Naive B cell (primary cell): ENCODE measurements around the gene SP6. TPM values are rescaled to one million over a fixed set of nuclear protein-coding genes. Genes with fewer than 3 reads are reported as not detected.
A peak's percentile ranks its signal among the peaks of the same experiment; 100 is the strongest.

Experiments
- ATAC-seq, 2 donors: fragments of 150-1000 bp; cut with Tn5 transposase; 2 replicates each; pipeline ENCODE4 v1.10.0; 2021; ENCODE audit warnings: low read depth in 2 of 2, mild to moderate bottlenecking in 2 of 2, moderate library complexity in 2 of 2
- DNase-seq: peaks from one replicate; pipeline ENCODE4 v3.0.0; 2022
- H3K27ac Mint-ChIP-seq, 6 donors: one replicate each; pipeline ENCODE4 v1.8.0; 2020 to 2022; ENCODE audit warnings: mild to moderate bottlenecking in 6 of 6, mixed read lengths in 6 of 6, moderate library complexity in 5 of 6, inconsistent platforms in 2 of 6
- H3K27me3 Mint-ChIP-seq, 3 donors: one replicate each; pipeline ENCODE4 v1.8.0; 2021 to 2022; ENCODE audit warnings: mixed read lengths in 3 of 3, mild to moderate bottlenecking in 1 of 3
- H3K36me3 Mint-ChIP-seq, 2 donors: one replicate each; pipeline ENCODE4 v1.8.0; 2020 to 2022; ENCODE audit warnings: mixed read lengths in 2 of 2, inconsistent platforms in 1 of 2, mild to moderate bottlenecking in 1 of 2
- H3K4me1 Mint-ChIP-seq, 3 donors: one replicate each; pipeline ENCODE4 v1.8.0; 2020 to 2022; ENCODE audit warnings: mixed read lengths in 3 of 3, inconsistent platforms in 1 of 3, mild to moderate bottlenecking in 1 of 3, moderate library complexity in 1 of 3
- H3K4me3 Mint-ChIP-seq, 8 donors: one replicate each; pipeline ENCODE4 v1.8.0; 2020 to 2022; ENCODE audit warnings: mild to moderate bottlenecking in 8 of 8, mixed read lengths in 8 of 8, moderate library complexity in 8 of 8, inconsistent platforms in 2 of 8
- H3K9me3 Mint-ChIP-seq, 7 donors: one replicate each; pipeline ENCODE4 v1.8.0; 2020 to 2022; ENCODE audit warnings: mixed read lengths in 7 of 7, mild to moderate bottlenecking in 5 of 7, inconsistent platforms in 2 of 7, moderate library complexity in 1 of 7
- polyA plus RNA-seq, 6 donors: library from polyadenylated mRNA; unstranded; fragments of 300-500 nt; fragmentation: Illumina TruSeq; gene quantifications; one replicate each; pipeline ENCODE4 v1.2.3, GENCODE V29; 2021; ENCODE audit warnings: low read depth in 6 of 6

The SP6 gene
- polyA plus RNA-seq, 6 donors from 2014 or later: 0.12 TPM; not detected in 5

GRCh38 chr17:47816111-47816735 is 34.7 kb downstream of the SP6 start:
- Mint-ChIP-seq H3K4me3 (no peak overlapping the region), H3K27me3 (no peaks in the 10 kb centered on the region), H3K9me3 (no peaks in the 10 kb centered on the region)

GRCh38 chr17:47815106-47815918 is 35.7 kb downstream of the SP6 start:
- no peak for ATAC-seq
- Mint-ChIP-seq H3K9me3 (no peaks in the 10 kb centered on the region), H3K36me3 (peaks cover 8 to 53% of the 10 kb centered on the region in 2 donors), H3K4me3 (no peak overlapping the region), H3K4me1 (peaks cover 6 to 10% (median 6%) of the 10 kb centered on the region in 3 donors), H3K27me3 (no peaks in the 10 kb centered on the region), H3K27ac (peak overlapping the region in 1 of 6 donors; percentile 38)
- no peak for DNase-seq

More at GRCh38 chr17:47816111-47816735, 34.7 kb downstream of the SP6 start:
- Mint-ChIP-seq H3K36me3 (peaks cover 5 to 46% of the 10 kb centered on the region in 2 donors), H3K4me1 (peaks cover 15 to 19% (median 16%) of the 10 kb centered on the region in 3 donors), H3K27ac (no peak overlapping the region)
- ATAC-seq (no peak), DNase-seq (no peak)

DNA sequence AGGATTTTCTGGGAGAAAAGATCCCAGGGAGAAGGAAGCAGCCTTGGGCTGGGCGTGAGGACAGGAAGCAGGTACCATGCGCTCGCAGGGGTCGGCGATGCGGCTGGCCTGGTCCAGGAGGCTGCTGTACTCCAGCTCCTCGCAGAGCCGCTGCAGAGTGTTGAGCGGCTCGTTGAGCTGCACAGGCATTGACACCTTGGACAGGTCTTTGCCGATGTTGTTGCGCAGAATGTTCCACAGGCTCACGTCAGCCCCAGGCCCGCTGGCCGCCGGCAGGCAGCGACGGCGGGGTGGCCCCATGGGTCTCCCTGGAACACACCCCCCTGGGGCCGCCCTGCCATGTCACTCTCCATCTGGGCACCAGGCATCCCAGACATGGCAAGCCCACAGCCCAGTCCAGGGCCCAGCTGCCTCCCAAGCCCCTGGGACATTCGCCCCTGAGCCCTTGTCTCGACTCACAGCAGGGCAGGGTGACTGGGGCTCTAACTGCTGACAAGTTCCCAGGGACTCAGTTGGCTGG is 37.4 kb downstream of the SP6 start:
- no peak overlapping the region for H3K27ac Mint-ChIP-seq
- H3K4me1 Mint-ChIP-seq: peaks cover 0 to 5% (median 4%) of the 10 kb centered on the region in 3 donors
- H3K36me3 Mint-ChIP-seq: peaks cover 11 to 62% of the 10 kb centered on the region in 2 donors
- H3K4me3 Mint-ChIP-seq: no peak overlapping the region
- ATAC-seq (no peak), DNase-seq (no peak)
- no peaks in the 10 kb centered on the region for H3K9me3 Mint-ChIP-seq
- no peaks in the 10 kb centered on the region for H3K27me3 Mint-ChIP-seq

DNA sequence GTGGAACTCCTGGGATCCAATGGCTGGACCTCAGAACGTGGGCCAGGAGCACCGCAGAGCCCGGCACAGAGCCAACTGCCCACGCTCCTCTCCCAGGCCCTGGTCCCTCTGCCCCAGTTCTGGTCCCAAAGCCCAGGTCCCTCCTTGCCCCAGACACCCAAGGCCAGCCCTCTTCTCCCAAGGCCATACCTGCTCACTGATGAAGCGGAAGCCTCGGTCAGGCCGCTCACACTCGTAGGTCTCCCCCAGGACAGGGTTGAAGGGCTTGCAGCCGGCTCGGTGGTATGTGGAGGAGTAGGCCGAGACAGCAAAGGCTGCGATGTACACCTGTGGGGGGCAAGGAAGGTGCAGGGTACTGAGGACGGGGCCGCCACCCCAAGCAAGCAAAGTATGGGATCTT is 37.9 kb downstream of the SP6 start:
- Mint-ChIP-seq H3K4me3 (no peak overlapping the region), H3K27ac (no peak overlapping the region), H3K4me1 (peaks cover 0 to 5% (median 4%) of the 10 kb centered on the region in 3 donors), H3K36me3 (peaks cover 11 to 66% of the 10 kb centered on the region in 2 donors), H3K27me3 (no peaks in the 10 kb centered on the region), H3K9me3 (no peaks in the 10 kb centered on the region)
- ATAC-seq: no peak
- no peak for DNase-seq

GRCh38 chr17:47812146-47812920 is 38.6 kb downstream of the SP6 start:
- H3K27ac Mint-ChIP-seq: peak overlapping the region in 2 of 6 donors; percentile 58 to 71
- no peaks in the 10 kb centered on the region for H3K9me3 Mint-ChIP-seq
- ATAC-seq: no peak
- peaks cover 6 to 66% of the 10 kb centered on the region in 2 donors for H3K36me3 Mint-ChIP-seq
- DNase-seq: no peak
- H3K4me1 Mint-ChIP-seq: peaks cover 0 to 5% (median 4%) of the 10 kb centered on the region in 3 donors
- H3K4me3 Mint-ChIP-seq: peak overlapping the region in 1 of 8 donors; percentile 15
- no peaks in the 10 kb centered on the region for H3K27me3 Mint-ChIP-seq

DNA sequence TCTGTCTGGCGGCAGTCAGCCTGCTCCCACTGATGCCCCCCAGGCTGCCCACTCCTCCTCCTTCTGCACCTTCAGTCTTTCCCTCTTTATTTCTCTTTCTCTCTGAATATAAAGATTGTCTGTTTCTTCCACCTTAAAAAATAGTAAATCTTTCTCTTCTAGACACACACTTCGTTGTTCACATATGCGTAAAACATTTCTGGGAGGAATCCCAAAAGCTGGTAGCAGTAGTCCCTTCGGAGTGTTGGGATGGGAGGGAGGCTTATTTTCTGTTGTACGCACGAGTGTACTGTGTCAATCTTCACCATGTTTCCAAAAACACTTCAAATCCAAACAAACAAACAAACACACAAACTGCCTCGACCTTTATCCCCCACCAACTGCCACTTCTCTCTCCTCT is 39.3 kb downstream of the SP6 start:
- peaks cover 0 to 5% (median 4%) of the 10 kb centered on the region in 3 donors for H3K4me1 Mint-ChIP-seq
- no peak for DNase-seq
- H3K36me3 Mint-ChIP-seq: peaks cover 6 to 68% of the 10 kb centered on the region in 2 donors
- H3K4me3 Mint-ChIP-seq: no peak overlapping the region
- no peaks in the 10 kb centered on the region for H3K9me3 Mint-ChIP-seq
- ATAC-seq: no peak
- H3K27ac Mint-ChIP-seq: peak overlapping the region in 2 of 6 donors; percentile 49 to 58
- H3K27me3 Mint-ChIP-seq: no peaks in the 10 kb centered on the region

DNA sequence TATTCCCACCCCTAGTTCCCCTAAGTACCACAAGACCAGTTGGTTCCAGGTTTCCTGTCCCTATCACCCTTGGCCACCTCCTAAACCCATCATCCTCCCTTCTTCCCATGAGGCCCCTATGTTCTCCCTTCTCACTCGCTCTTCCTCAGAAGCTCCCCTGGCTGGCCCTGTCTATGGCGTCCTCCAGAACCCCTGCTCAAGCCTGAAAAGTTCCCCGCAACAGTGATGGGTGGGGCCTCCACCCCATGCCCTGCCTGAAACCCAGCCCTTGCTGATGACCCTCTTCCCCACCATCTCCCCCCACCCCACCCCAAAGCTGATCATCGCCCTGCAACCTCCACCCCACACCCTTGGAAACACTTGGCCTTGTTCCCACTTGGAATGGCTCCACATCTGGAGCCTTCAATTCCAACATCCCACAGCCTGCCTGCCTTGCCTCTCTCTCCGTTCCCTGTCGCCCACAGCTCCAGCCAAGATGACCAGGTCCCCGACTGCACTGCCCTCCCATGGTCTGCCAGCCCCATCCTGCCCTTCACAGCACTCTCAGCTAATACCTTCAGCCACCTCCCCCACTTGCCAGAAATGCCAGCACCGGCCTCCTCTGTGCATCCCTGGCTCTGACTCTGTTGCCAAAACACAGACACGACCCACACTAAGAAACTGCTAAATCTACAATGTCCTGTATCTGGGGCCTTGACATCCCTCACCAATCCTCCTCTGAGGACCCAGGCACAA is 39.9 kb downstream of the SP6 start:
- Mint-ChIP-seq H3K27me3 (no peaks in the 10 kb centered on the region), H3K36me3 (peaks cover 6 to 66% of the 10 kb centered on the region in 2 donors), H3K4me3 (peak overlapping the region in 3 of 8 donors; percentile 64 to 71 (median 65)), H3K4me1 (peaks cover 0 to 5% (median 4%) of the 10 kb centered on the region in 3 donors), H3K27ac (peak overlapping the region in 2 of 6 donors; percentile 49 to 86), H3K9me3 (no peaks in the 10 kb centered on the region)
- ATAC-seq (no peak), DNase-seq (no peak)

- ATAC-seq: no peak
- H3K4me3 Mint-ChIP-seq: no peak overlapping the region
- H3K4me1 Mint-ChIP-seq: peaks cover 0 to 5% (median 4%) of the 10 kb centered on the region in 3 donors
- H3K36me3 Mint-ChIP-seq: peaks cover 6 to 63% of the 10 kb centered on the region in 2 donors
- H3K9me3 Mint-ChIP-seq: no peaks in the 10 kb centered on the region
- no peaks in the 10 kb centered on the region for H3K27me3 Mint-ChIP-seq
- DNase-seq: no peak
- H3K27ac Mint-ChIP-seq: peak overlapping the region in 1 of 6 donors; percentile 19
Measured at GRCh38 chr17:47810200-47810821, 40.7 kb downstream of the SP6 start.

- Mint-ChIP-seq H3K4me1 (peaks cover 0 to 5% (median 4%) of the 10 kb centered on the region in 3 donors), H3K27me3 (no peaks in the 10 kb centered on the region), H3K36me3 (peaks cover 6 to 55% of the 10 kb centered on the region in 2 donors), H3K9me3 (no peaks in the 10 kb centered on the region), H3K4me3 (no peak overlapping the region), H3K27ac (no peak overlapping the region)
- ATAC-seq (no peak), DNase-seq (no peak)
Measured at GRCh38 chr17:47808830-47809480, 42.0 kb downstream of the SP6 start.

- no peak for ATAC-seq
- H3K9me3 Mint-ChIP-seq: no peaks in the 10 kb centered on the region
- H3K36me3 Mint-ChIP-seq: peaks cover 6 to 55% of the 10 kb centered on the region in 2 donors
- no peak overlapping the region for H3K4me3 Mint-ChIP-seq
- no peak overlapping the region for H3K27ac Mint-ChIP-seq
- H3K4me1 Mint-ChIP-seq: peaks cover 0 to 5% (median 4%) of the 10 kb centered on the region in 3 donors
- DNase-seq: no peak
- H3K27me3 Mint-ChIP-seq: no peaks in the 10 kb centered on the region
Measured at GRCh38 chr17:47808036-47808829, 42.7 kb downstream of the SP6 start.

GRCh38 chr17:47807421-47807820 is 43.5 kb downstream of the SP6 start:
- H3K36me3 Mint-ChIP-seq: peaks cover 6 to 47% of the 10 kb centered on the region in 2 donors
- peaks cover 0 to 4% (median 3%) of the 10 kb centered on the region in 3 donors for H3K4me1 Mint-ChIP-seq
- peak overlapping the region in 1 of 6 donors; percentile 69 for H3K27ac Mint-ChIP-seq
- DNase-seq (no peak), ATAC-seq (no peak)
- H3K27me3 Mint-ChIP-seq: no peaks in the 10 kb centered on the region
- no peaks in the 10 kb centered on the region for H3K9me3 Mint-ChIP-seq
- H3K4me3 Mint-ChIP-seq: no peak overlapping the region
